WTC11 (cell line): Measurements from ENCODE around the gene HDX. TPM values are rescaled to one million over a fixed set of nuclear protein-coding genes. Genes with fewer than 3 reads are reported as not detected.

ENCODE experiments used
- ATAC-seq: fragments of 200-7000 bp; cut with Tn5 transposase; 2 replicates; pipeline ENCODE4 v1.10.0; 2021; ENCODE audit warnings: mild to moderate bottlenecking, moderate library complexity
- CTCF ChIA-PET: fragments of 300-600 bp; sonication (Branson Sonifier 250); formaldehyde crosslinking; loops from one replicate; lab custom pipeline; 2021; ENCODE audit warnings: antibody characterized with exemption; lab: Charles Lee
- POLR2A ChIA-PET: fragments of 350-600 bp; sonication (Branson Sonifier 250); formaldehyde crosslinking; loops from one replicate; lab custom pipeline; 2021; ENCODE audit warnings: antibody characterized with exemption; lab: Charles Lee
- DNase-seq: peaks from one replicate; pipeline ENCODE4 v3.0.0; 2021; ENCODE audit warnings: low spot score
- H3K27ac Mint-ChIP-seq: 2 replicates; pipeline ENCODE4 v1.8.0; 2021; ENCODE audit warnings: mixed read lengths
- H3K27me3 Mint-ChIP-seq: 2 replicates; pipeline ENCODE4 v1.8.0; 2021; ENCODE audit warnings: low read depth, mild to moderate bottlenecking, moderate library complexity, mixed read lengths
- H3K36me3 Mint-ChIP-seq: 2 replicates; pipeline ENCODE4 v1.8.0; 2021; ENCODE audit warnings: mixed read lengths
- H3K4me1 Mint-ChIP-seq: 2 replicates; pipeline ENCODE4 v1.8.0; 2022; ENCODE audit warnings: mixed read lengths
- H3K4me3 Mint-ChIP-seq: 2 replicates; pipeline ENCODE4 v1.8.0; 2021; ENCODE audit warnings: mild to moderate bottlenecking, moderate library complexity, mixed read lengths
- H3K9me3 Mint-ChIP-seq: 2 replicates; pipeline ENCODE4 v1.8.0; 2021; ENCODE audit warnings: mixed read lengths
- ATF1 ChIP-seq: sonication (generic); formaldehyde crosslinking; IDR thresholded peaks from 2 replicates; pipeline ENCODE4 v1.8.1; 2023; ENCODE audit warnings: mild to moderate bottlenecking, moderate library complexity, missing genetic modification reagents
- CREB1 ChIP-seq: sonication (generic); formaldehyde crosslinking; IDR thresholded peaks from 2 replicates; pipeline ENCODE4 v1.8.0; 2023; ENCODE audit warnings: mild to moderate bottlenecking, missing genetic modification reagents
- ETV6 ChIP-seq: sonication (generic); formaldehyde crosslinking; IDR thresholded peaks from 2 replicates; pipeline ENCODE4 v1.8.1; 2022; ENCODE audit warnings: mild to moderate bottlenecking, missing genetic modification reagents
- FOXJ3 ChIP-seq: sonication (generic); formaldehyde crosslinking; IDR thresholded peaks from 2 replicates; pipeline ENCODE4 v1.9.0; 2021; ENCODE audit warnings: missing genetic modification reagents, mild to moderate bottlenecking, borderline replicate concordance
- GTF2I ChIP-seq: fragments of 250-450 bp; sonication (Bioruptor Pico); conservative IDR thresholded peaks from 2 replicates; pipeline ENCODE4 v1.4.0; 2021; ENCODE audit warnings: mild to moderate bottlenecking
- JAZF1 ChIP-seq: fragments of 250-450 bp; sonication (Bioruptor Pico); IDR thresholded peaks from 2 replicates; pipeline ENCODE4 v1.9.0; 2021; ENCODE audit warnings: moderate library complexity, mild to moderate bottlenecking, inconsistent platforms
- NFE2L1 ChIP-seq: sonication (generic); formaldehyde crosslinking; IDR thresholded peaks from 2 replicates; pipeline ENCODE4 v1.8.1; 2023; ENCODE audit warnings: missing genetic modification reagents
- NR1H2 ChIP-seq: sonication (generic); formaldehyde crosslinking; IDR thresholded peaks from 2 replicates; pipeline ENCODE4 v1.9.0; 2021; ENCODE audit warnings: mild to moderate bottlenecking, moderate library complexity, missing genetic modification reagents
- SP1 ChIP-seq: sonication (generic); formaldehyde crosslinking; conservative IDR thresholded peaks from 2 replicates; pipeline ENCODE4 v1.8.1; 2022; ENCODE audit warnings: missing genetic modification reagents
- ZNF317 ChIP-seq: sonication (generic); formaldehyde crosslinking; IDR thresholded peaks from 2 replicates; pipeline ENCODE4 v1.8.1; 2023; ENCODE audit warnings: low read depth, mild to moderate bottlenecking, moderate library complexity, missing genetic modification reagents, borderline replicate concordance
- ZNF396 ChIP-seq: fragments of 250-450 bp; sonication (Bioruptor Pico); IDR thresholded peaks from 2 replicates; pipeline ENCODE4 v1.8.0; 2021; ENCODE audit warnings: mild to moderate bottlenecking, moderate library complexity, borderline replicate concordance
- total RNA-seq: library from RNA; stranded (reverse); gene quantifications from 3 replicates; pipeline ENCODE4 v1.2.3, GENCODE V29; 2021
- TF ChIP-seq, protein P1 (sequence below): sonication (generic); formaldehyde crosslinking; IDR thresholded peaks from 2 replicates; pipeline ENCODE4 v1.8.1; 2023; ENCODE audit warnings: mild to moderate bottlenecking, missing genetic modification reagents
- TF ChIP-seq, protein P2 (sequence below): sonication (generic); formaldehyde crosslinking; IDR thresholded peaks from 2 replicates; pipeline ENCODE4 v1.8.0; 2023; ENCODE audit warnings: mild to moderate bottlenecking, missing genetic modification reagents
- TF ChIP-seq, protein P3 (sequence below): fragments of 250-450 bp; sonication (Bioruptor Pico); IDR thresholded peaks from 2 replicates; pipeline ENCODE4 v1.9.0; 2021; ENCODE audit warnings: mild to moderate bottlenecking, borderline replicate concordance
- TF ChIP-seq, protein P4 (sequence below): sonication (generic); formaldehyde crosslinking; IDR thresholded peaks from 2 replicates; pipeline ENCODE4 v1.8.0; 2022; ENCODE audit warnings: mild to moderate bottlenecking, missing genetic modification reagents
- TF ChIP-seq, protein P5 (sequence below): fragments of 250-450 bp; sonication (Bioruptor Pico); IDR thresholded peaks from 2 replicates; pipeline ENCODE4 v1.9.0; 2021; ENCODE audit warnings: mild to moderate bottlenecking

The HDX gene
- total RNA-seq, 1 experiment from 2014 or later: 6.3 TPM

DNA sequence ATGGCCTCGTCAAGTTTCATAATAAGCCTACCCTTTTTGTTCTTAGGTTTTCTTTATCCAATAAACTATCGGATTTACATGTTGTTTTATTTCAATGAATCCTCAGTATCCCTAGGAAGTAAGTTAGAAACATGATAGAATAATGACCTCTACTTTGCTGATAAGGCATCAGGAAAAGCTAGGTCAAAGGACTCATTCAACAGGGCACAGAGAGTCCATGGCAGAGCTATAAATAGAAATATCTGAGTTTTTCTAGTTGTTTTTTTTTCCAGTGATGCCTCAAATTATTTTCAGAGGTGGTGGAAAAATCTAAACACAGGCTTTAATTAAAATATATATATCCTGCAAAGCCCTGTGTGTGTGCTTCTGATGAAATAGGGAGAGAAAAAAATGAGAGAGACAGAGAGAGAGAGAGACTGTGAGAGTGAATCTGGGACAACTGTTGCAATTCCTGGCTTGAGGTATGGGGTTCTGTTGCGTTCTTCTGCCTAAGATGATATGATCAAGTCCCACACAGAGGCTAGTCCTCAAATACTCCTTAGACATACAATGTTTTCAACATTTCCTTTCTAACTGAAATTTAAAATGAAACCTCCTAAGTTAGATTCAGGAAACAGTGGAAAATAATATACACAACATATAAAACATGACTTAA is 139.9 kb downstream of the HDX start (continued):
- TF ChIP-seq SP1 (CRISPR knock-in tag): no peak
- TF ChIP-seq, all 79 proteins: peak for 0

DNA sequence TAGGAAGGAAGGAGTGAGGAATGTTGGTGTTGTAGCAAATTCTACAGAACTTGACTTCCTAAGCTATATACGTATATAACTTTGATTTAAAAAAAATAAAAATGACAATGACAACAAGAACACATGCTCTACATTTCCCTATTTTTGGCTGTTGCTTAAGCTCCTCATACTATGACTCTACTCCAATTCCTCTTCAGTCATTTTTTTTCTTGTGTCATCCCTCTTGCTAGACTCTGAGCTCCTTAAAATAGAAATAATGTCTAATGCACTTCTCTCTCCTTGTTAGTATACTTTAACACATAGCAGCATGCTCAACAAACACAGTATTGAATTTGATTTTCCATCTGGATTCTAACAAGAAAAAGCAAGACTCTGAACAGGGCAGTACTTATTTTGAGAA is 144.0 kb downstream of the HDX start:
- no peak for ATAC-seq
- POLR2A ChIA-PET: no interaction called here
- TF ChIP-seq ETV6 (CRISPR knock-in tag) (no peak), NR1H2 (CRISPR knock-in tag) (no peak), ATF1 (CRISPR knock-in tag) (no peak)
- H3K36me3 Mint-ChIP-seq: no peaks in the 10 kb centered on the region
- no peak for DNase-seq
- no peaks in the 10 kb centered on the region for H3K9me3 Mint-ChIP-seq
- no peak overlapping the region for H3K4me3 Mint-ChIP-seq
- H3K4me1 Mint-ChIP-seq: peaks cover 10% of the 10 kb centered on the region
- H3K27me3 Mint-ChIP-seq: no peaks in the 10 kb centered on the region
- H3K27ac Mint-ChIP-seq: no peak overlapping the region
- CTCF ChIA-PET: interaction anchor here (0.6 kb wide), 1 partner anchor 52 kb away, joined by 3 read pairs; no protein-coding TSS in a partner anchor

DNA sequence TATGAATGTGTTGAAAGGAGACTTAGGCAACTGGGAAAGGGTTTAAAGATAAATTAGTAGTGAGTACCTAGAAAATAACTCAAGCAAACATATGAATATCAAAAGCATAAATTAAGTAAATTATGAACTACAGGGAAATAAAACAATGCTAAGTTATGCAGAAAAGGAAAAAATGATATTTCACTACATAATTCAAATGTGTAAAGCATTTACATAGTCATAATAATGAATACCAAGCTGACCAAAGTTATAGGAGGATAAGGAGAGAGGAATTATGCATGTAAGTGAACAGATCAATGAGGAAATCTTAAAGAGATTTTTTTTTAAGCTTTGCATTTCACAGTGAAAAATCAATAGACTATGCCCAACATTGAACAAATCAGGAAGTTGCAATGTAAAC is 145.0 kb downstream of the HDX start:
- ATAC-seq: no peak
- DNase-seq: no peak
- ChIA-PET POLR2A (no interaction called here), CTCF (interaction anchor here (1.7 kb wide), 1 partner anchor 18 kb away, joined by 4 read pairs; no protein-coding TSS in a partner anchor)
- H3K4me1 Mint-ChIP-seq: 0 out of 2 replicates have a peak, but pooled peaks cover 3% of the 10 kb centered on the region
- no peaks in the 10 kb centered on the region for H3K27me3 Mint-ChIP-seq
- no peak overlapping the region for H3K27ac Mint-ChIP-seq
- TF ChIP-seq ZNF317: no peak
- TF ChIP-seq NR1H2 (CRISPR knock-in tag): no peak
- TF ChIP-seq GTF2I (CRISPR knock-in tag): no peak
- TF ChIP-seq ZNF396 (CRISPR knock-in tag): no peak
- TF ChIP-seq, protein P1, sequence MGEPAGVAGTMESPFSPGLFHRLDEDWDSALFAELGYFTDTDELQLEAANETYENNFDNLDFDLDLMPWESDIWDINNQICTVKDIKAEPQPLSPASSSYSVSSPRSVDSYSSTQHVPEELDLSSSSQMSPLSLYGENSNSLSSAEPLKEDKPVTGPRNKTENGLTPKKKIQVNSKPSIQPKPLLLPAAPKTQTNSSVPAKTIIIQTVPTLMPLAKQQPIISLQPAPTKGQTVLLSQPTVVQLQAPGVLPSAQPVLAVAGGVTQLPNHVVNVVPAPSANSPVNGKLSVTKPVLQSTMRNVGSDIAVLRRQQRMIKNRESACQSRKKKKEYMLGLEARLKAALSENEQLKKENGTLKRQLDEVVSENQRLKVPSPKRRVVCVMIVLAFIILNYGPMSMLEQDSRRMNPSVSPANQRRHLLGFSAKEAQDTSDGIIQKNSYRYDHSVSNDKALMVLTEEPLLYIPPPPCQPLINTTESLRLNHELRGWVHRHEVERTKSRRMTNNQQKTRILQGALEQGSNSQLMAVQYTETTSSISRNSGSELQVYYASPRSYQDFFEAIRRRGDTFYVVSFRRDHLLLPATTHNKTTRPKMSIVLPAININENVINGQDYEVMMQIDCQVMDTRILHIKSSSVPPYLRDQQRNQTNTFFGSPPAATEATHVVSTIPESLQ (CRISPR knock-in tag): no peak
- no peak for TF ChIP-seq JAZF1
- TF ChIP-seq, protein P2, sequence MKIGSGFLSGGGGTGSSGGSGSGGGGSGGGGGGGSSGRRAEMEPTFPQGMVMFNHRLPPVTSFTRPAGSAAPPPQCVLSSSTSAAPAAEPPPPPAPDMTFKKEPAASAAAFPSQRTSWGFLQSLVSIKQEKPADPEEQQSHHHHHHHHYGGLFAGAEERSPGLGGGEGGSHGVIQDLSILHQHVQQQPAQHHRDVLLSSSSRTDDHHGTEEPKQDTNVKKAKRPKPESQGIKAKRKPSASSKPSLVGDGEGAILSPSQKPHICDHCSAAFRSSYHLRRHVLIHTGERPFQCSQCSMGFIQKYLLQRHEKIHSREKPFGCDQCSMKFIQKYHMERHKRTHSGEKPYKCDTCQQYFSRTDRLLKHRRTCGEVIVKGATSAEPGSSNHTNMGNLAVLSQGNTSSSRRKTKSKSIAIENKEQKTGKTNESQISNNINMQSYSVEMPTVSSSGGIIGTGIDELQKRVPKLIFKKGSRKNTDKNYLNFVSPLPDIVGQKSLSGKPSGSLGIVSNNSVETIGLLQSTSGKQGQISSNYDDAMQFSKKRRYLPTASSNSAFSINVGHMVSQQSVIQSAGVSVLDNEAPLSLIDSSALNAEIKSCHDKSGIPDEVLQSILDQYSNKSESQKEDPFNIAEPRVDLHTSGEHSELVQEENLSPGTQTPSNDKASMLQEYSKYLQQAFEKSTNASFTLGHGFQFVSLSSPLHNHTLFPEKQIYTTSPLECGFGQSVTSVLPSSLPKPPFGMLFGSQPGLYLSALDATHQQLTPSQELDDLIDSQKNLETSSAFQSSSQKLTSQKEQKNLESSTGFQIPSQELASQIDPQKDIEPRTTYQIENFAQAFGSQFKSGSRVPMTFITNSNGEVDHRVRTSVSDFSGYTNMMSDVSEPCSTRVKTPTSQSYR (CRISPR knock-in tag): no peak
- TF ChIP-seq CREB1 (CRISPR knock-in tag): no peak
- TF ChIP-seq, protein P3, sequence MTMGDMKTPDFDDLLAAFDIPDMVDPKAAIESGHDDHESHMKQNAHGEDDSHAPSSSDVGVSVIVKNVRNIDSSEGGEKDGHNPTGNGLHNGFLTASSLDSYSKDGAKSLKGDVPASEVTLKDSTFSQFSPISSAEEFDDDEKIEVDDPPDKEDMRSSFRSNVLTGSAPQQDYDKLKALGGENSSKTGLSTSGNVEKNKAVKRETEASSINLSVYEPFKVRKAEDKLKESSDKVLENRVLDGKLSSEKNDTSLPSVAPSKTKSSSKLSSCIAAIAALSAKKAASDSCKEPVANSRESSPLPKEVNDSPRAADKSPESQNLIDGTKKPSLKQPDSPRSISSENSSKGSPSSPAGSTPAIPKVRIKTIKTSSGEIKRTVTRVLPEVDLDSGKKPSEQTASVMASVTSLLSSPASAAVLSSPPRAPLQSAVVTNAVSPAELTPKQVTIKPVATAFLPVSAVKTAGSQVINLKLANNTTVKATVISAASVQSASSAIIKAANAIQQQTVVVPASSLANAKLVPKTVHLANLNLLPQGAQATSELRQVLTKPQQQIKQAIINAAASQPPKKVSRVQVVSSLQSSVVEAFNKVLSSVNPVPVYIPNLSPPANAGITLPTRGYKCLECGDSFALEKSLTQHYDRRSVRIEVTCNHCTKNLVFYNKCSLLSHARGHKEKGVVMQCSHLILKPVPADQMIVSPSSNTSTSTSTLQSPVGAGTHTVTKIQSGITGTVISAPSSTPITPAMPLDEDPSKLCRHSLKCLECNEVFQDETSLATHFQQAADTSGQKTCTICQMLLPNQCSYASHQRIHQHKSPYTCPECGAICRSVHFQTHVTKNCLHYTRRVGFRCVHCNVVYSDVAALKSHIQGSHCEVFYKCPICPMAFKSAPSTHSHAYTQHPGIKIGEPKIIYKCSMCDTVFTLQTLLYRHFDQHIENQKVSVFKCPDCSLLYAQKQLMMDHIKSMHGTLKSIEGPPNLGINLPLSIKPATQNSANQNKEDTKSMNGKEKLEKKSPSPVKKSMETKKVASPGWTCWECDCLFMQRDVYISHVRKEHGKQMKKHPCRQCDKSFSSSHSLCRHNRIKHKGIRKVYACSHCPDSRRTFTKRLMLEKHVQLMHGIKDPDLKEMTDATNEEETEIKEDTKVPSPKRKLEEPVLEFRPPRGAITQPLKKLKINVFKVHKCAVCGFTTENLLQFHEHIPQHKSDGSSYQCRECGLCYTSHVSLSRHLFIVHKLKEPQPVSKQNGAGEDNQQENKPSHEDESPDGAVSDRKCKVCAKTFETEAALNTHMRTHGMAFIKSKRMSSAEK (CRISPR knock-in tag): no peak
- TF ChIP-seq NFE2L1 (CRISPR knock-in tag): no peak
- TF ChIP-seq FOXJ3 (CRISPR knock-in tag): no peak
- TF ChIP-seq, protein P4, sequence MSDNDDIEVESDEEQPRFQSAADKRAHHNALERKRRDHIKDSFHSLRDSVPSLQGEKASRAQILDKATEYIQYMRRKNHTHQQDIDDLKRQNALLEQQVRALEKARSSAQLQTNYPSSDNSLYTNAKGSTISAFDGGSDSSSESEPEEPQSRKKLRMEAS (CRISPR knock-in tag): no peak
- TF ChIP-seq, protein P5, sequence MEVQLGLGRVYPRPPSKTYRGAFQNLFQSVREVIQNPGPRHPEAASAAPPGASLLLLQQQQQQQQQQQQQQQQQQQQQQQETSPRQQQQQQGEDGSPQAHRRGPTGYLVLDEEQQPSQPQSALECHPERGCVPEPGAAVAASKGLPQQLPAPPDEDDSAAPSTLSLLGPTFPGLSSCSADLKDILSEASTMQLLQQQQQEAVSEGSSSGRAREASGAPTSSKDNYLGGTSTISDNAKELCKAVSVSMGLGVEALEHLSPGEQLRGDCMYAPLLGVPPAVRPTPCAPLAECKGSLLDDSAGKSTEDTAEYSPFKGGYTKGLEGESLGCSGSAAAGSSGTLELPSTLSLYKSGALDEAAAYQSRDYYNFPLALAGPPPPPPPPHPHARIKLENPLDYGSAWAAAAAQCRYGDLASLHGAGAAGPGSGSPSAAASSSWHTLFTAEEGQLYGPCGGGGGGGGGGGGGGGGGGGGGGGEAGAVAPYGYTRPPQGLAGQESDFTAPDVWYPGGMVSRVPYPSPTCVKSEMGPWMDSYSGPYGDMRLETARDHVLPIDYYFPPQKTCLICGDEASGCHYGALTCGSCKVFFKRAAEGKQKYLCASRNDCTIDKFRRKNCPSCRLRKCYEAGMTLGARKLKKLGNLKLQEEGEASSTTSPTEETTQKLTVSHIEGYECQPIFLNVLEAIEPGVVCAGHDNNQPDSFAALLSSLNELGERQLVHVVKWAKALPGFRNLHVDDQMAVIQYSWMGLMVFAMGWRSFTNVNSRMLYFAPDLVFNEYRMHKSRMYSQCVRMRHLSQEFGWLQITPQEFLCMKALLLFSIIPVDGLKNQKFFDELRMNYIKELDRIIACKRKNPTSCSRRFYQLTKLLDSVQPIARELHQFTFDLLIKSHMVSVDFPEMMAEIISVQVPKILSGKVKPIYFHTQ (CRISPR knock-in tag): no peak
- H3K4me3 Mint-ChIP-seq: no peak overlapping the region
- no peaks in the 10 kb centered on the region for H3K9me3 Mint-ChIP-seq
- H3K36me3 Mint-ChIP-seq: no peaks in the 10 kb centered on the region
